ENCODE results near the gene SPPL2C.

SPPL2C gene

DNA sequence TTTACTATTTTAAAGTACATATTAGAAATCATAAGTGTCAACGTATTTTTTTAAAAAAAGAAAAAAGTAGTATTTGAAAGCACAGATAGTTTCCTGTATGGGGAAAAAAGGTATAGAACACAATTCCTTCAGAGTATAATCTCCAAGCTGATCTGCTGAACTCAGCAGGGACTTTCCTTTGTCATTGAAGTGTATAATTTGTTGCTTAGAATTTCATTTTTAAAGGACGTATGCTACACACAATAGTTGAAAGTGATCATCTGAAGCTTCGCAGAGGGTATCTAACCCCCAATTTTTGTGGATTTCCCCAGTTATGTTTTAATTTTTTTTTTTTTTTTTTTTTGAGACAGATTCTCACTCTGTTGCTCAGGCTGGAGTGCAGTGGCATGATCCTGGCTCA is 29.5 kb downstream of the SPPL2C start:
- H3K4me1 ChIP-seq: peaks cover 16 to 29% (median 20%) of the 10 kb centered on the region in 10 experiments

DNA sequence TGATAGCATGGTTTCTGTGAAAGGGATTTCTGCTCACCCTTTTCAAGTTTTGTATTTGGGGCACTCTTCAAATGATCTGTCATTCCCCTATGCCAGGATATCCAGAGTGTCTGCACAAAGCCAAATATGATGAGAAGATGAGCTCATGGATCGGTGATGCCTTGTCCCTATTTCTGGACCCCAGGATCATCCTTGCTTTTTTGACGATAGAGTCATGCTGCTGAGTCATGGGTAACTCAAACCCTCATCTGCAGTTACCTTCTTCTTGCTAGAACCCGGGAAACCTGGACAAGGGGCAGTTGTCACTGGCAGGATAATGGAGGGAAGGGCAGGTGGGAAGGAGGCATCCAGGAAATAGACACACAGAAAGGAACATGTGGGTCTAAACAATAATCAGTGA is 31.9 kb downstream of the SPPL2C start:
- peaks cover 8 to 17% (median 12%) of the 10 kb centered on the region in 10 experiments; a peak in 17 of 20 replicates for H3K4me1 ChIP-seq
- no peaks in the 10 kb centered on the region for H3K27me3 ChIP-seq
- H3K9me3 ChIP-seq (replicated peaks in 1 of 11): peaks cover 0 to 11% (median 0%) of the 10 kb centered on the region in 11 experiments; a peak in 4 of 22 replicates
- H3K4me2 ChIP-seq: no peak overlapping the region
- H3K9ac ChIP-seq: no peak overlapping the region
- TF ChIP-seq Cebpa-rat (IDR thresholded peaks at IDR 0.05): no peak
- H3K36me3 ChIP-seq: no peaks in the 10 kb centered on the region
- no peak overlapping the region for H3K27ac ChIP-seq
- no peaks in the 10 kb centered on the region; a peak in 1 of 22 replicates for H4K20me1 ChIP-seq
- no peak overlapping the region for H3K4me3 ChIP-seq

More for the DNA sequence above, 29.5 kb downstream of the SPPL2C start:
- Histone ChIP-seq H3K36me3 (no peaks in the 10 kb centered on the region), H3K4me2 (peak overlapping the region in 9 of 11 experiments; percentile 36 to 55 (median 46); a peak in 14 of 22 replicates), H3K9ac (peak overlapping the region in 2 of 11 experiments; percentile 31 to 32; a peak in 1 of 22 replicates), H3K4me3 (no peak overlapping the region), H3K27me3 (no peaks in the 10 kb centered on the region), H3K27ac (peak overlapping the region in 1 of 11 experiments; percentile 0; a peak in 1 of 22 replicates), H3K9me3 (replicated peaks in 1 of 11) (peaks cover 0 to 11% (median 0%) of the 10 kb centered on the region in 11 experiments; a peak in 4 of 22 replicates), H4K20me1 (no peaks in the 10 kb centered on the region; a peak in 2 of 22 replicates)
- no peak for TF ChIP-seq Cebpa-rat (IDR thresholded peaks at IDR 0.05)

DNA sequence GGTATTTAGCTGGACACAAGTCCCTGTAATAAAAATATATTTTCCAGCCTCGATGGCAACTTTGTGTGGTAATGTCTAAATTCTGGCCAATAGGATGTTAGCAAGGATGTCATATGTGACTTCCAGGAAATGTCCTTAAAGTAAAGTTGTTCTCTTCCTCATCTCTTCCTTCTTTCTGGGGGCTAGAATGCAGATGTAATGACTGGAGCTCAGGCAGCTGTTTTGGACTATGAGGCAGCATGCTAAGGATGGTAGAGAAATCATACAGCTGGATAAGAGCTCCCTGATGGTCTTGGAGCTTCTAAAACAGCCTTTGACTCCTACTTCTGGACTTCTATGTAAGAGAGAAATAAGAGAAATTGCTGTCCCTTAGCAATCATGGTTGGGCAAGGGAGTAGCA is 32.8 kb downstream of the SPPL2C start:
- no peaks in the 10 kb centered on the region for H3K36me3 ChIP-seq

DNA sequence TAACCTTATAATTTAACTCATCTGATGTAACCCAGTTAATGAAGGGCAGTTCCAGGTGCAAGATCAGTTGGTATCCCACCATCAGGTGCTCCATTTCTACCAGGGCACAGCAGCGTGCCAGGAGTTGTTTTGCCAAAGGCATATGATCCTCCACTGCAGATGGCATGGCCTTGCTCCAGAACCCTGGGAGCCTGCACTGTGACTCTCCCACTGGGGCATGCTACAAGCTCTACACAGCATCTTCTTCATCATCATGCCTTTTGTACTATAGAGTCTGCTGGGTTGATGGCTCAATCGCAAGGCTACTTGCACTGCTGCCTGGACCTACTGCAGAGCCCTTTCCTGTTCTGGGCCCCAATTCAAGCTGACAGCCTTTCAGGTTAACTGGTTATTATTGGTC is 38.4 kb downstream of the SPPL2C start:
- peaks cover 0 to 5% (median 0%) of the 10 kb centered on the region in 10 experiments; a peak in 3 of 20 replicates for H3K4me1 ChIP-seq
- no peak overlapping the region for H3K27ac ChIP-seq
- no peaks in the 10 kb centered on the region for H3K27me3 ChIP-seq
- H3K9me3 ChIP-seq (replicated peaks in 1 of 11): peaks cover 0 to 2% (median 0%) of the 10 kb centered on the region in 11 experiments; a peak in 2 of 22 replicates
- no peaks in the 10 kb centered on the region for H4K20me1 ChIP-seq
- no peak overlapping the region for H3K4me3 ChIP-seq
- H3K9ac ChIP-seq: no peak overlapping the region
- no peak for TF ChIP-seq Cebpa-rat (IDR thresholded peaks at IDR 0.05)
- no peaks in the 10 kb centered on the region for H3K36me3 ChIP-seq
- no peak overlapping the region for H3K4me2 ChIP-seq

More for the DNA sequence above, 32.8 kb downstream of the SPPL2C start:
- Histone ChIP-seq H4K20me1 (no peaks in the 10 kb centered on the region; a peak in 1 of 22 replicates), H3K27ac (no peak overlapping the region), H3K9me3 (replicated peaks in 1 of 11) (peaks cover 0 to 11% (median 0%) of the 10 kb centered on the region in 11 experiments; a peak in 4 of 22 replicates), H3K4me3 (no peak overlapping the region), H3K9ac (no peak overlapping the region), H3K27me3 (no peaks in the 10 kb centered on the region), H3K4me1 (peaks cover 9 to 17% (median 12%) of the 10 kb centered on the region in 10 experiments; a peak in 17 of 20 replicates), H3K4me2 (no peak overlapping the region)
- TF ChIP-seq Cebpa-rat (IDR thresholded peaks at IDR 0.05): no peak

DNA sequence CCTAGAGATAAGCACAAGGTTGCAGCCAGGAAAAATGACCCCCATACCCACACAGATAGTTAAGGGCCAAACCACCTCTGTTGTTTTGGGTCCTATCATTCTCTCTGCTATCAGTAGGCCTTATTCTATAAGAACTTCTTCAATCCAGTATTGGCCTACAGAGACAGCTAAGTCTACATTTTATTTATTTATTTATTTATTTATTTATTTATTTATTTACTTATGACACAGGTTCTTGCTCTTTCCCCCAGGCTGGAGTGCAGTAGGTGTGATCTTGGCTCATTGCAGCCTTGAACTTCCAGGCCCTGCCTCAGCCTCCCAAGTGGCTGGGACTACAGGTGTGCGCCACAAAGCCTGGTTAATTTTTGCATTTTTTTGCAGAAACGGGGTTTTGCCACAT is 42.2 kb downstream of the SPPL2C start:
- Histone ChIP-seq H3K9me3 (replicated peaks in 1 of 11) (no peaks in the 10 kb centered on the region; a peak in 2 of 22 replicates), H3K36me3 (no peaks in the 10 kb centered on the region), H3K27me3 (no peaks in the 10 kb centered on the region), H3K4me1 (peaks cover 0 to 5% (median 0%) of the 10 kb centered on the region in 10 experiments; a peak in 4 of 20 replicates), H3K9ac (no peak overlapping the region), H3K4me2 (no peak overlapping the region), H3K4me3 (no peak overlapping the region), H3K27ac (no peak overlapping the region), H4K20me1 (no peaks in the 10 kb centered on the region)
- no peak for TF ChIP-seq Cebpa-rat (IDR thresholded peaks at IDR 0.05)

DNA sequence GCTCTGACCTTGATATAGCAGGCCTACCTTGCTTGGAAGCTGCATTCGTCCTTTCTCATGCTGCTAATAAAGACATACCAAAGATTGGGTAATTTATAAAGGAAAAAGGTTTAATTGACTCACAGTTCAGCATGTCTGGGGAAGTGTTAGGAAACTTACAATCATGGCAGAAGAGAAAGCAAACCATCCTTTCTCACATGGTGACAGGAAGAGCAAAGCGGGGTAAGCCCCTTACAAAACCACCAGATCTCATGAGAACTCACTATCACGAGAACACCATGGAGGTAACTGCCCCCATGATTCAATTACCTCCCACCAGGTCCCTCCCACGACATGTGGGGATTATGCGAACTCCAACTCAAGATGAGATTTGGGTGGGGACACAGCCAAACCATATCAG is 43.7 kb downstream of the SPPL2C start:
- no peaks in the 10 kb centered on the region for H3K36me3 ChIP-seq
- no peak overlapping the region for H3K4me3 ChIP-seq
- H3K4me2 ChIP-seq: no peak overlapping the region
- no peak overlapping the region for H3K27ac ChIP-seq
- H3K9me3 ChIP-seq (replicated peaks in 1 of 11): no peaks in the 10 kb centered on the region; a peak in 2 of 22 replicates
- H3K27me3 ChIP-seq: peaks cover 0 to 2% (median 0%) of the 10 kb centered on the region in 11 experiments; a peak in 2 of 22 replicates
- no peaks in the 10 kb centered on the region for H4K20me1 ChIP-seq
- no peak for TF ChIP-seq Cebpa-rat (IDR thresholded peaks at IDR 0.05)
- H3K4me1 ChIP-seq: no peaks in the 10 kb centered on the region; a peak in 1 of 20 replicates
- no peak overlapping the region for H3K9ac ChIP-seq

DNA sequence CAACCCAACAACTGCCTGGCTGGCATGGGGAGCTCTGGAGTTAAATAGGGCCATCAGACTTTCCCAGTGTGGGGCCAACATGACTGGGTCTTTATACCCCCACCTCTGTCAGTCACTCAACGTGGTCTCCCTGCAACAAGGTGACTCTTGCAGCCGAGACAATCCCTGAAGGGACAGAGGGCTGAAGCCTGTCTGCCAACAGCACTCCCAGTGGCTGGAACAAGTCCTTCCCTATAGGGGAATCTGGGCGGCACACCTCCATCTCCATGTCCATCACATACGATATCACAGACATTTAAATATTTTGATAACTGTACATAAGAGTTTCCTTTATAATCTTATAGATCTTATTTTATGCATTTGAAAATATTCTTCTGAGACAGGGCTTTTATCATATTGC is 44.9 kb downstream of the SPPL2C start:
- Histone ChIP-seq H3K4me2 (no peak overlapping the region; a peak in 1 of 22 replicates), H3K27ac (no peak overlapping the region), H3K4me1 (peaks cover 0 to 5% (median 2%) of the 10 kb centered on the region in 10 experiments; a peak in 10 of 20 replicates), H3K36me3 (no peaks in the 10 kb centered on the region), H4K20me1 (0 out of 22 replicates have a peak, but pooled peaks cover 0 to under 1% (median 0%) of the 10 kb centered on the region in 11 experiments), H3K4me3 (no peak overlapping the region), H3K27me3 (peaks cover 3 to 13% (median 10%) of the 10 kb centered on the region in 11 experiments), H3K9me3 (replicated peaks in 1 of 11) (no peaks in the 10 kb centered on the region; a peak in 2 of 22 replicates), H3K9ac (no peak overlapping the region)
- TF ChIP-seq Cebpa-rat (IDR thresholded peaks at IDR 0.05): no peak

DNA sequence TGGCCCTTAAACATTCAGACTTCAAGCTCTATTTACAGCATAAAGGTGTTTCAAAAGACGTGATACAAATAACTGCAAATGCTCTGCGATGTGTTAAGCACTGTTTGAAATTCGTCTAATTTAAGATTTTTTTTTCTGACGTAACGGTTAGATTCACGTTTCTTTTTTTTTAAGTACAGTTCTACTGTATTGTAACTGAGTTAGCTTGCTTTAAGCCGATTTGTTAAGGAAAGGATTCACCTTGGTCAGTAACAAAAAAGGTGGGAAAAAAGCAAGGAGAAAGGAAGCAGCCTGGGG is 49.0 kb downstream of the SPPL2C start:
- Histone ChIP-seq H3K27ac (no peak overlapping the region), H3K9ac (peak overlapping the region in 7 of 11 experiments; percentile 53 to 76 (median 60); a peak in 9 of 22 replicates), H3K36me3 (no peaks in the 10 kb centered on the region), H3K9me3 (replicated peaks in 1 of 11) (no peaks in the 10 kb centered on the region), H3K4me2 (peak overlapping the region; percentile 92 to 100 (median 100); a peak in 20 of 22 replicates), H3K4me1 (peaks cover 4 to 20% (median 17%) of the 10 kb centered on the region in 10 experiments; a peak in 17 of 20 replicates), H3K4me3 (peak overlapping the region in 7 of 10 experiments; percentile 64 to 79 (median 72); a peak in 10 of 20 replicates), H4K20me1 (peaks cover 0 to 38% (median 22%) of the 10 kb centered on the region in 11 experiments; a peak in 16 of 22 replicates), H3K27me3 (peaks cover 44 to 54% (median 51%) of the 10 kb centered on the region in 11 experiments)
- TF ChIP-seq Cebpa-rat (IDR thresholded peaks at IDR 0.05): no peak

DNA sequence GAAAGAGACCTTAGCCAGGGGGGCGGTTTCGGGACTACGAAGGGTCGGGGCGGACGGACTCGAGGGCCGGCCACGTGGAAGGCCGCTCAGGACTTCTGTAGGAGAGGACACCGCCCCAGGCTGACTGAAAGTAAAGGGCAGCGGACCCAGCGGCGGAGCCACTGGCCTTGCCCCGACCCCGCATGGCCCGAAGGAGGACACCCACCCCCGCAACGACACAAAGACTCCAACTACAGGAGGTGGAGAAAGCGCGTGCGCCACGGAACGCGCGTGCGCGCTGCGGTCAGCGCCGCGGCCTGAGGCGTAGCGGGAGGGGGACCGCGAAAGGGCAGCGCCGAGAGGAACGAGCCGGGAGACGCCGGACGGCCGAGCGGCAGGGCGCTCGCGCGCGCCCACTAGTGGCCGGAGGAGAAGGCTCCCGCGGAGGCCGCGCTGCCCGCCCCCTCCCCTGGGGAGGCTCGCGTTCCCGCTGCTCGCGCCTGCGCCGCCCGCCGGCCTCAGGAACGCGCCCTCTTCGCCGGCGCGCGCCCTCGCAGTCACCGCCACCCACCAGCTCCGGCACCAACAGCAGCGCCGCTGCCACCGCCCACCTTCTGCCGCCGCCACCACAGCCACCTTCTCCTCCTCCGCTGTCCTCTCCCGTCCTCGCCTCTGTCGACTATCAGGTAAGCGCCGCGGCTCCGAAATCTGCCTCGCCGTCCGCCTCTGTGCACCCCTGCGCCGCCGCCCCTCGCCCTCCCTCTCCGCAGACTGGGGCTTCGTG is 49.5 kb downstream of the SPPL2C start, which contains the start of gene MAPT:
Gene MAPT (plus strand): TSS at position 533 of the 763 bp plus-strand sequence. CDS start 67,784 bp downstream, outside the sequence.
- peak within 1 kb of the TSS; percentile 32 to 76 (median 60); a peak in 21 of 22 replicates for H3K9ac ChIP-seq
- no peak within 1 kb of the TSS for H3K27ac ChIP-seq

More for the DNA sequence above, 49.5 kb downstream of the SPPL2C start, which contains the start of gene MAPT:
- TF ChIP-seq Cebpa-rat (IDR thresholded peaks at IDR 0.05): no peak
- H3K4me3 ChIP-seq: peak within 1 kb of the TSS; percentile 64 to 79 (median 72)
- H3K27me3 ChIP-seq: peaks cover 50 to 60% (median 57%) of the 10 kb centered on the region in 11 experiments
- no peaks in the 10 kb centered on the region for H3K36me3 ChIP-seq
- H3K9me3 ChIP-seq (replicated peaks in 1 of 11): no peaks in the 10 kb centered on the region
- peaks cover 4 to 20% (median 17%) of the 10 kb centered on the region in 10 experiments; a peak in 17 of 20 replicates for H3K4me1 ChIP-seq
- H4K20me1 ChIP-seq: peaks cover 0 to 38% (median 22%) of the 10 kb centered on the region in 11 experiments; a peak in 16 of 22 replicates
- peak within 1 kb of the TSS; percentile 92 to 100 (median 100) for H3K4me2 ChIP-seq

Data from BLaER1 treated with 17β-estradiol and CSF1 and Interleukin-3, amounts not matched to agents 10 nM and 100 nM (cell line).